Measurements from ENCODE around the gene EXOC3L2. TPM values are rescaled to one million over a fixed set of nuclear protein-coding genes. Genes with fewer than 3 reads are reported as not detected.

EXOC3L2 gene
- total and polyA plus RNA-seq, 5 donors, result 2.7 to 5.6 (median 4.3) TPM

- ATAC-seq, result peak in 1 of 2 donors; percentile 2
- DNase-seq, result peak; percentile 64 to 81 (median 79)
- Histone ChIP-seq H3K9me3 (ENCODE audit: control insufficient read depth, low read length) (no peaks in the 10 kb centered on the region), H3K27me3 (ENCODE audit: control insufficient read depth, insufficient read depth) (no peaks in the 10 kb centered on the region), H3K4me1 (ENCODE audit: control insufficient read depth, insufficient read depth, low read length) (peaks cover 5% of the 10 kb centered on the region), H3K27ac (ENCODE audit: low read length) (peak overlapping the region; percentile 98), H3K4me3 (ENCODE audit: low read length) (peak overlapping the region; percentile 93)
- intact Hi-C loops (cut with DNase I), result no loop called here
- WGBS, result 2% methylated on average over 97 of the region's 97 CpGs
Observed at GRCh38 chr19:45179072-45179891, 65.9 kb downstream of the EXOC3L2 start.

- no peaks in the 10 kb centered on the region for H3K27me3 ChIP-seq (ENCODE audit: control insufficient read depth, insufficient read depth)
- intact Hi-C loops (cut with DNase I), result no loop called here
- peak within 1 kb of the TSS; percentile 93 for H3K4me3 ChIP-seq (ENCODE audit: low read length)
- H3K4me1 ChIP-seq (ENCODE audit: control insufficient read depth, insufficient read depth, low read length), result peaks cover 5% of the 10 kb centered on the region
- peak; percentile 98 for ATAC-seq
- WGBS, result under 1% methylated on average over 51 of the region's 51 CpGs
- peak; percentile 100 for DNase-seq
- H3K27ac ChIP-seq (ENCODE audit: low read length), result peak within 1 kb of the TSS; percentile 98
- H3K9me3 ChIP-seq (ENCODE audit: control insufficient read depth, low read length), result no peaks in the 10 kb centered on the region
Observed at GRCh38 chr19:45178262-45179071, 66.7 kb downstream of the EXOC3L2 start, which contains the start of gene BLOC1S3. Gene BLOC1S3 (plus strand): TSS chr19:45178784. CDS start chr19:45179297, 513 bp downstream.

GRCh38 chr19:45177817-45178261, 67.4 kb downstream of the EXOC3L2 start, which contains the start of gene TRAPPC6A:
Gene TRAPPC6A (minus strand): TSS chr19:45178237. CDS start chr19:45178218, 19 bp downstream.
- peaks cover 5% of the 10 kb centered on the region for H3K4me1 ChIP-seq (ENCODE audit: control insufficient read depth, insufficient read depth, low read length)
- peak within 1 kb of the TSS; percentile 93 for H3K4me3 ChIP-seq (ENCODE audit: low read length)
- H3K9me3 ChIP-seq (ENCODE audit: control insufficient read depth, low read length), result no peaks in the 10 kb centered on the region
- no peak for DNase-seq
- H3K27me3 ChIP-seq (ENCODE audit: control insufficient read depth, insufficient read depth), result no peaks in the 10 kb centered on the region
- H3K27ac ChIP-seq (ENCODE audit: low read length), result peak within 1 kb of the TSS; percentile 98
- no peak for ATAC-seq
- WGBS, result under 1% methylated on average over 36 of the region's 36 CpGs
- intact Hi-C loops (cut with DNase I), result no loop called here

GRCh38 chr19:45175515-45176345, 69.5 kb downstream of the EXOC3L2 start:
- Histone ChIP-seq H3K4me1 (ENCODE audit: control insufficient read depth, insufficient read depth, low read length) (peaks cover 5% of the 10 kb centered on the region), H3K27me3 (ENCODE audit: control insufficient read depth, insufficient read depth) (no peaks in the 10 kb centered on the region), H3K27ac (ENCODE audit: low read length) (no peak overlapping the region), H3K4me3 (ENCODE audit: low read length) (no peak overlapping the region), H3K9me3 (ENCODE audit: control insufficient read depth, low read length) (no peaks in the 10 kb centered on the region)
- intact Hi-C loops (cut with DNase I), result no loop called here
- WGBS, result 83% methylated on average over 10 of the region's 10 CpGs
- DNase-seq (no peak), ATAC-seq (no peak)

- WGBS, result 84% methylated on average over 12 of the region's 12 CpGs
- peak in 1 of 3 donors; percentile 40 for DNase-seq
- H3K27me3 ChIP-seq (ENCODE audit: control insufficient read depth, insufficient read depth), result no peaks in the 10 kb centered on the region
- intact Hi-C loops (cut with DNase I), result no loop called here
- no peaks in the 10 kb centered on the region for H3K9me3 ChIP-seq (ENCODE audit: control insufficient read depth, low read length)
- H3K4me1 ChIP-seq (ENCODE audit: control insufficient read depth, insufficient read depth, low read length), result peaks cover 3% of the 10 kb centered on the region
- H3K4me3 ChIP-seq (ENCODE audit: low read length), result no peak overlapping the region
- ATAC-seq, result no peak
- no peak overlapping the region for H3K27ac ChIP-seq (ENCODE audit: low read length)
Observed at GRCh38 chr19:45173816-45174215, 71.4 kb downstream of the EXOC3L2 start.

- DNase-seq (peak in 2 of 3 donors; percentile 43 to 44), ATAC-seq (peak in 1 of 2 donors; percentile 37)
- no peak overlapping the region for H3K27ac ChIP-seq (ENCODE audit: low read length)
- peaks cover 3% of the 10 kb centered on the region for H3K4me1 ChIP-seq (ENCODE audit: control insufficient read depth, insufficient read depth, low read length)
- H3K9me3 ChIP-seq (ENCODE audit: control insufficient read depth, low read length), result no peaks in the 10 kb centered on the region
- H3K27me3 ChIP-seq (ENCODE audit: control insufficient read depth, insufficient read depth), result no peaks in the 10 kb centered on the region
- intact Hi-C loops (cut with DNase I), result no loop called here
- 79% methylated on average over 17 of the region's 18 CpGs for WGBS
- H3K4me3 ChIP-seq (ENCODE audit: low read length), result no peak overlapping the region
Observed at GRCh38 chr19:45172611-45173208, 72.5 kb downstream of the EXOC3L2 start.

- intact Hi-C loops (cut with DNase I), result no loop called here
- Histone ChIP-seq H3K27ac (ENCODE audit: low read length) (no peak overlapping the region), H3K9me3 (ENCODE audit: control insufficient read depth, low read length) (no peaks in the 10 kb centered on the region), H3K4me3 (ENCODE audit: low read length) (no peak overlapping the region), H3K27me3 (ENCODE audit: control insufficient read depth, insufficient read depth) (no peaks in the 10 kb centered on the region), H3K4me1 (ENCODE audit: control insufficient read depth, insufficient read depth, low read length) (peaks cover 3% of the 10 kb centered on the region)
- ATAC-seq (peak; percentile 54 to 68), DNase-seq (peak in 2 of 3 donors; percentile 20 to 56)
- WGBS, result 66% methylated on average over 4 of the region's 4 CpGs
Observed at GRCh38 chr19:45172173-45172572, 73.0 kb downstream of the EXOC3L2 start.

- peaks cover 6% of the 10 kb centered on the region for H3K4me1 ChIP-seq (ENCODE audit: control insufficient read depth, insufficient read depth, low read length)
- peak; percentile 58 to 85 for ATAC-seq
- H3K27me3 ChIP-seq (ENCODE audit: control insufficient read depth, insufficient read depth), result no peaks in the 10 kb centered on the region
- H3K9me3 ChIP-seq (ENCODE audit: control insufficient read depth, low read length), result no peaks in the 10 kb centered on the region
- peak in 2 of 3 donors; percentile 59 to 60 for DNase-seq
- WGBS, result 44% methylated on average over 7 of the region's 7 CpGs
- intact Hi-C loops (cut with DNase I), result no loop called here
- H3K27ac ChIP-seq (ENCODE audit: low read length), result no peak overlapping the region
- H3K4me3 ChIP-seq (ENCODE audit: low read length), result no peak overlapping the region
Observed at GRCh38 chr19:45171211-45171623, 74.0 kb downstream of the EXOC3L2 start.

- intact Hi-C loops (cut with DNase I), result no loop called here
- Histone ChIP-seq H3K4me1 (ENCODE audit: control insufficient read depth, insufficient read depth, low read length) (peaks cover 6% of the 10 kb centered on the region), H3K27ac (ENCODE audit: low read length) (no peak overlapping the region), H3K9me3 (ENCODE audit: control insufficient read depth, low read length) (no peaks in the 10 kb centered on the region), H3K4me3 (ENCODE audit: low read length) (no peak overlapping the region), H3K27me3 (ENCODE audit: control insufficient read depth, insufficient read depth) (no peaks in the 10 kb centered on the region)
- peak in 2 of 3 donors; percentile 14 to 23 for DNase-seq
- ATAC-seq, result peak in 1 of 2 donors; percentile 22
- 83% methylated on average over 21 of the region's 21 CpGs for WGBS
Observed at GRCh38 chr19:45170146-45171106, 74.8 kb downstream of the EXOC3L2 start.

Measured in right cardiac atrium (tissue), 5 donors.